ENCODE data around the gene PEX14. TPM values are rescaled to one million over a fixed set of nuclear protein-coding genes. Genes with fewer than 3 reads are reported as not detected.

Gene PEX14
- total and polyA plus RNA-seq, 2 donors (not counting 3 experiments of a cell fraction or from before 2014, with no cell fraction given) = 19.5 to 26.5 TPM

- CTCF ChIA-PET = interaction anchor here (1.8 kb wide), 1 partner anchor 353 kb away, joined by 6 read pairs; no protein-coding TSS in a partner anchor
- DNase-seq (ENCODE audit: low read depth, low spot score) = no peak
These were observed 39.9 kb downstream of the PEX14 start for GRCh38 chr1:10514490-10515235.

More at GRCh38 chr1:10514490-10515235, 39.9 kb downstream of the PEX14 start:
- H3K9ac ChIP-seq (replicated peaks; ENCODE audit: extremely low read depth, insufficient read depth, low read length) = no peak overlapping the region
- no peaks in the 10 kb centered on the region for H3K36me3 ChIP-seq (ENCODE audit: control insufficient read depth in 2 of 2, extremely low read depth in 1 of 2, insufficient read depth in 2 of 2, low read length in 2 of 2)
- H3K4me3 ChIP-seq (replicated peaks in 1 of 3; ENCODE audit: insufficient read depth in 1 of 3, low read depth in 1 of 3, low read length in 3 of 3) = no peak overlapping the region
- no peaks in the 10 kb centered on the region for H3K27me3 ChIP-seq (ENCODE audit: control insufficient read depth in 2 of 2, insufficient read depth in 2 of 2, low read length in 2 of 2)
- no peak overlapping the region for H2AFZ ChIP-seq (ENCODE audit: low read depth, low read length)
- intact Hi-C loops (cut with micrococcal nuclease) (loop anchor here (5.0 kb wide), 1 partner anchor 123 kb away; no protein-coding TSS in a partner anchor), dilution Hi-C loops (cut with MboI; ENCODE audit: extremely low pct_ligation_motif_present, low sequenced_read_pairs) (no loop called here)
- no TSS peak for BruUV-seq (replicated peaks)
- H3K9me3 ChIP-seq (replicated peaks; ENCODE audit: control insufficient read depth, insufficient read depth, low read length) = no peaks in the 10 kb centered on the region
- peaks cover 21% of the 10 kb centered on the region for H3K4me1 ChIP-seq (ENCODE audit: control insufficient read depth, extremely low read depth, insufficient read depth, low read length)
- no peak overlapping the region for H3K4me2 ChIP-seq (ENCODE audit: insufficient read depth, low read length)
- TF ChIP-seq EZH2 (IDR thresholded peaks at IDR 0.05; ENCODE audit: borderline replicate concordance, low read depth, low read length, severe bottlenecking) (no peak), MYC (IDR thresholded peaks at IDR 0.05; ENCODE audit: low read depth, low read length) (no peak), CTCF (IDR thresholded peaks at IDR 0.05; ENCODE audit: extremely low read depth in 1 of 2, insufficient read depth in 1 of 2, low read depth in 1 of 2, low read length in 2 of 2) (peak in 1 of 2 donors; percentile 52)
- no peaks in the 10 kb centered on the region for H4K20me1 ChIP-seq (replicated peaks; ENCODE audit: control insufficient read depth, extremely low read depth, insufficient read depth, low read length)
- FAIRE-seq = no peak
- H3K9me1 ChIP-seq (replicated peaks; ENCODE audit: control insufficient read depth, extremely low read depth, insufficient read depth, low read length) = no peaks in the 10 kb centered on the region
- H3K79me2 ChIP-seq (ENCODE audit: control insufficient read depth, insufficient read depth, low read length) = peaks cover 27% of the 10 kb centered on the region
- no peak overlapping the region for H3K27ac ChIP-seq (ENCODE audit: insufficient read depth, low read depth, low read length)
- POLR2A ChIA-PET = no interaction called here

Data from endothelial cell of umbilical vein (primary cell).